K562 (cell line): ENCODE measurements around the gene RSU1. TPM values are rescaled to one million over a fixed set of nuclear protein-coding genes. Genes with fewer than 3 reads are reported as not detected.

Source experiments
- ATAC-seq: fragments of 200-7000 bp; cut with Tn5 transposase; 3 replicates; pipeline ENCODE4 v1.9.1; 2020; ENCODE audit warnings: moderate library complexity
- BruUV-seq: library from RNA; stranded (reverse); fragments of 400-500 nt; replicated peaks from 2 replicates; lab custom pipeline; 2021; lab: Mats Ljungman, UMichigan
- CTCF ChIA-PET: fragments of 300-600 bp; formaldehyde crosslinking; extraction: SDS; loops from one replicate; lab custom pipeline; 2021; ENCODE audit warnings: low intra/inter-chr PET ratio; lab: Yijun Ruan, JAX
- POLR2A ChIA-PET: fragments of 300-600, 350-650 bp; sonication (Branson Sonifier 250); formaldehyde crosslinking; extraction: SDS; loops from one replicate; lab custom pipeline; 2021; ENCODE audit warnings: antibody characterized with exemption, inconsistent platforms; lab: Yijun Ruan, JAX
- DNase-seq, 4 experiments: peaks; one replicate each; pipeline versions ENCODE4 v3.0.0 to v3.0.0-alpha.2; 2011 to 2018; ENCODE audit warnings: low spot score in 3 of 4, mixed read lengths in 3 of 4; ENCODE audit errors: extremely low read depth in 1 of 4
- FAIRE-seq: peaks from 2 replicates; lab custom pipeline; 2011; peaks lifted over from hg19 to GRCh38; lab: Jason Lieb, UNC
- H2AFZ ChIP-seq: 2 replicates; pipeline ENCODE4 v1.6.0; 2011; ENCODE audit warnings: low read depth, low read length, control low read depth, inconsistent platforms
- H3K27ac ChIP-seq: fragments of 200-600 bp; 3 replicates; pipeline ENCODE4 v1.8.0; 2011; ENCODE audit warnings: low read depth, mild to moderate bottlenecking, control low read depth, inconsistent platforms, low read length, moderate library complexity, mixed read lengths; ENCODE audit errors: extremely low read depth
- H3K27me3 ChIP-seq, 2 experiments: fragments of 300-600 bp in 1 of 2; 2 replicates in 1 of 2; 3 replicates in 1 of 2; pipeline versions ENCODE4 v1.6.0 to v1.8.0; 2011; ENCODE audit warnings: inconsistent platforms in 2 of 2, low read length in 2 of 2, mild to moderate bottlenecking in 1 of 2, mixed read lengths in 1 of 2, moderate library complexity in 1 of 2; ENCODE audit not compliant: control insufficient read depth in 2 of 2, insufficient read depth in 2 of 2
- H3K36me3 ChIP-seq: fragments of 300-600 bp; 3 replicates; pipeline ENCODE4 v1.8.0; 2011; ENCODE audit warnings: mild to moderate bottlenecking, low read length, inconsistent platforms; ENCODE audit not compliant: control insufficient read depth, insufficient read depth
- H3K4me1 ChIP-seq, 2 experiments: fragments of 200-600 bp in 1 of 2; replicated peaks in 1 of 2; 2 replicates in 1 of 2; 3 replicates in 1 of 2; pipeline versions ENCODE4 v1.5.1 to v1.8.0; 2011; ENCODE audit warnings: inconsistent platforms in 2 of 2, low read length in 2 of 2, mild to moderate bottlenecking in 1 of 2, mixed read lengths in 1 of 2, moderate library complexity in 1 of 2; ENCODE audit not compliant: control insufficient read depth in 2 of 2, insufficient read depth in 2 of 2
- H3K4me2 ChIP-seq: 2 replicates; pipeline ENCODE4 v1.6.1; 2011; ENCODE audit warnings: low read length, control low read depth, inconsistent platforms, mixed read lengths; ENCODE audit not compliant: insufficient read depth
- H3K4me3 ChIP-seq: fragments of 200-600 bp; sonication (generic), shearing (Covaris generic); 2 replicates; pipeline ENCODE4 v1.5.1; 2016; ENCODE audit warnings: control low read depth, inconsistent platforms
- H3K79me2 ChIP-seq: fragments of 200-600 bp; 3 replicates; pipeline ENCODE4 v1.8.0; 2011; ENCODE audit warnings: low read length, inconsistent platforms; ENCODE audit not compliant: control insufficient read depth, insufficient read depth
- H3K9ac ChIP-seq, 2 experiments: 2 replicates each; pipeline versions ENCODE4 v1.6.0 to v1.6.1; 2011; ENCODE audit warnings: low read depth in 2 of 2, low read length in 2 of 2, control low read depth in 1 of 2, inconsistent platforms in 1 of 2, mild to moderate bottlenecking in 1 of 2, mixed read lengths in 1 of 2; ENCODE audit not compliant: insufficient read depth in 1 of 2
- H3K9me1 ChIP-seq: one replicate; pipeline ENCODE4 v1.6.0; 2011; ENCODE audit warnings: inconsistent platforms, mild to moderate bottlenecking, low read length, moderate library complexity; ENCODE audit not compliant: control insufficient read depth, insufficient read depth
- H3K9me3 ChIP-seq: replicated peaks from 2 replicates; pipeline ENCODE4 v1.5.1; 2011; ENCODE audit warnings: low read depth, low read length, inconsistent platforms; ENCODE audit not compliant: control insufficient read depth, insufficient read depth
- H4K20me1 ChIP-seq: replicated peaks from 2 replicates; pipeline ENCODE4 v1.6.1; 2011; ENCODE audit warnings: low read length, inconsistent platforms, mixed read lengths; ENCODE audit not compliant: control insufficient read depth, insufficient read depth
- BMI1 ChIP-seq: fragments of 150-350 bp; IDR thresholded peaks from 2 replicates; pipeline ENCODE4 v1.6.1; 2014; ENCODE audit warnings: low read length
- CBX3 ChIP-seq, 2 experiments: IDR thresholded peaks; 1 replicate in 1 of 2; 2 replicates in 1 of 2; pipeline ENCODE4 v1.6.1; 2012; ENCODE audit warnings: inconsistent platforms in 2 of 2, low read length in 2 of 2, borderline replicate concordance in 1 of 2, control low read depth in 1 of 2
- CBX5 ChIP-seq: IDR thresholded peaks from 2 replicates; pipeline ENCODE4 v1.6.1; 2014; ENCODE audit warnings: low read depth, borderline replicate concordance
- ESRRB ChIP-seq: fragments of 250-450 bp; sonication (Bioruptor Pico); IDR thresholded peaks from 2 replicates; pipeline ENCODE4 v1.5.0; 2020; ENCODE audit warnings: mild to moderate bottlenecking, moderate library complexity, borderline replicate concordance
- KLF13 ChIP-seq: fragments of 450-650 bp; IDR thresholded peaks from 2 replicates; pipeline ENCODE4 v1.6.1; 2016; ENCODE audit warnings: missing genetic modification characterization, low read depth, mild to moderate bottlenecking, missing compliant biosample characterization, moderate library complexity, borderline replicate concordance
- MLLT1 ChIP-seq, 2 experiments: fragments of 450-650 bp; IDR thresholded peaks; 2 replicates each; pipeline ENCODE4 v1.6.1; 2016
- TOE1 ChIP-seq, 2 experiments: fragments of 450-650 bp in 1 of 2; sonication (generic) in 1 of 2; formaldehyde crosslinking in 1 of 2; IDR thresholded peaks; 2 replicates each; pipeline versions ENCODE4 v1.7.1 to v1.8.0; 2016 to 2022; ENCODE audit warnings: borderline replicate concordance in 2 of 2, mild to moderate bottlenecking in 2 of 2, antibody characterized with exemption in 1 of 2, inconsistent platforms in 1 of 2, low read depth in 1 of 2, missing genetic modification reagents in 1 of 2, moderate library complexity in 1 of 2
- ZNF717 ChIP-seq: fragments of 250-450 bp; sonication (Bioruptor Pico); IDR thresholded peaks from 2 replicates; pipeline ENCODE4 v1.5.0; 2021
- WGBS: fragments of 100-300 bp; shearing (Covaris generic); methylation state at CpG from one replicate; pipeline ENCODE4 v1.1.6; 2016; ENCODE audit warnings: low coverage, mixed read lengths; ENCODE audit not compliant: insufficient coverage; ENCODE audit errors: missing lambda C conversion rate; 5-methylcytosine and 5-hydroxymethylcytosine counted together
- in situ Hi-C: fragments of 300-500 bp; cut with MboI; formaldehyde crosslinking; loops from 4 replicates; pipeline ENCODE4 v1.15.0; 2018; ENCODE audit warnings: inconsistent platforms, mixed read lengths
- intact Hi-C: fragments of 100-400 bp; cut with micrococcal nuclease; formaldehyde crosslinking; loops from 2 replicates; pipeline ENCODE4 v1.14.2; 2022
- polyA plus RNA-seq, 8 experiments: library from polyadenylated mRNA; depleted of rRNA in 4 of 8; stranded (reverse) in 5 of 8; unstranded in 3 of 8; fragments of >200 nt; fragmentation: Nextera tagmentation in 2 of 8; fragmentation: Illumina TruSeq in 1 of 8; extraction: Ambion mirVana in 2 of 8; extraction: Trizol in 1 of 8; gene quantifications; 2 replicates each; pipeline versions ENCODE4 v1.2.1 to v1.2.3, GENCODE V29; 2011 to 2014; ENCODE audit warnings: inconsistent platforms in 1 of 8, missing spikeins in 1 of 8
- total RNA-seq, 7 experiments: library from RNA; depleted of rRNA in 6 of 7; stranded (reverse); fragments of >200 nt in 6 of 7; fragmentation: Illumina TruSeq in 2 of 7; extraction: Trizol in 2 of 7; gene quantifications; 2 replicates each; pipeline versions ENCODE4 v1.2.1 to v1.2.3, GENCODE V29; 2011 to 2021; ENCODE audit warnings: low replicate concordance in 1 of 7

RSU1 gene
- total and polyA plus RNA-seq, 9 of the 15 experiments (the other 6 are each of a cell fraction or from before 2014, with no cell fraction given), result 18.8 to 67.3 (median 31.5) TPM

DNA sequence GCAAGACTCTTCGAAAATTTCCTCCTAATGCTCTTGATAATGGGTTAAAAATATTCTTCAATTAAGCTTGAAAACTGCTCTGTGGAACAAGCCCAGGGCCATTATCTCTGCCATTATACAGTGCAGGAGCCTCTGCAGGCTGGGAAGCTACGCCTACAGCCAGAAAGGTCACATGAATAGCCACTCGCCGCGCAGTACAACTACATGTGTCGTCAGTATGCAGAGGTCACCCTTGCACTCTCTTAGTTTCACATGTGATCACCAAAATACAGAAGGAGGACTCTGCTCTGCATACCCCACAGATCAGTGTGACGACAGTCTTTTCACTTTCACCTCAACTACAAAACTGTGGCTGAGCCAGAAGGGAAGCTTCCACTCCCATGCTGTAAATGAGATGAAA, 153.8 kb downstream of the RSU1 start (continued):
- no peak for TF ChIP-seq MLLT1 (IDR thresholded peaks at IDR 0.05)
- TF ChIP-seq CBX3 (IDR thresholded peaks at IDR 0.05; ENCODE audit: borderline replicate concordance in 1 of 2, low read length in 2 of 2), result no peak
- TF ChIP-seq TOE1 (IDR thresholded peaks at IDR 0.05; ENCODE audit: borderline replicate concordance), result no peak
- TF ChIP-seq TOE1 (CRISPR knock-in tag; IDR thresholded peaks at IDR 0.05; ENCODE audit: borderline replicate concordance, low read depth), result no peak
- no peak for TF ChIP-seq KLF13
- no peak for TF ChIP-seq ESRRB (CRISPR knock-in tag)

DNA sequence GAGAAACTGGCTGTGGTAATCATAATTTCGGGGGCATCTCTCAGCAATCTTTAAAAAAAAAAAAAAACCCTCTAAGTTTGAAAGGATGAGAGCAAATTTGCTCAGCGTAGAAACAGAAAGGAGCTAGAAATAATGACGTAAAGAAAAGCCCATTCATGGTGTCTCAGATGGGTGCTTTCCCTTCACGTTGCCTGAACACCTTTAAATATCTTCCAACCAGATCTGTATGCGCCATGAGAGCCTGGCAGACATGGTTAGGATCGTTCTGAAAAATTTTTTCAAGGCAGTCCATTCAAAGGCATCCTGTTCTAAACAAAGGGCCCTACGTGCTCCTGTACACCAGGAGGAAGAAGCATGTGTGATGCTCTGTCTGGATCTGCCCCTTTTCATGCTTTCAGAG, 154.3 kb downstream of the RSU1 start:
- TF ChIP-seq ZNF717 (CRISPR knock-in tag), result no peak
- TF ChIP-seq BMI1, result no peak
- no peak for TF ChIP-seq CBX5
- H3K4me3 ChIP-seq, result no peak overlapping the region
- H3K9ac ChIP-seq, result no peak overlapping the region
- WGBS, result 6% methylated on average over 7 of the region's 7 CpGs
- no peak for FAIRE-seq
- intact Hi-C loops, result no loop called here
- ATAC-seq, result no peak
- no peak overlapping the region for H3K4me2 ChIP-seq
- no peaks in the 10 kb centered on the region for H3K4me1 ChIP-seq
- no peaks in the 10 kb centered on the region for H3K9me1 ChIP-seq
- no TSS peak for BruUV-seq
- no peaks in the 10 kb centered on the region for H3K27me3 ChIP-seq
- no peaks in the 10 kb centered on the region for H3K79me2 ChIP-seq
- POLR2A ChIA-PET, result no interaction called here
- no peaks in the 10 kb centered on the region for H4K20me1 ChIP-seq
- H3K27ac ChIP-seq, result no peak overlapping the region
- no peak overlapping the region for H2AFZ ChIP-seq
- H3K36me3 ChIP-seq, result no peaks in the 10 kb centered on the region
- DNase-seq, result no peak
- in situ Hi-C loops, result no loop called here
- H3K9me3 ChIP-seq, result no peaks in the 10 kb centered on the region
- CTCF ChIA-PET, result no interaction called here
